Activated naive CD4-positive, alpha-beta T cell treated with anti-CD3 and anti-CD28 coated beads for 36 hours (primary cell): ENCODE measurements around the gene WDR1. TPM values are rescaled to one million over a fixed set of nuclear protein-coding genes. Genes with fewer than 3 reads are reported as not detected.
"Not testable (repeated sequence)": the region's sequence is repeated elsewhere in the genome, so short reads cannot be mapped to it uniquely, and the experiment has no call there.

ENCODE experiments used
- CTCF ChIA-PET: fragments of 350-600 bp; sonication (Branson Sonifier 250); formaldehyde crosslinking; loops from one replicate; lab custom pipeline; 2021; ENCODE audit warnings: antibody characterized with exemption; lab: Charles Lee
- DNase-seq: peaks from one replicate; pipeline ENCODE4 v3.0.0-alpha.2; 2020
- H3K27ac Mint-ChIP-seq: one replicate; pipeline ENCODE4 v1.8.0; 2021; ENCODE audit warnings: mild to moderate bottlenecking, mixed read lengths
- H3K27me3 Mint-ChIP-seq: one replicate; pipeline ENCODE4 v1.8.0; 2021; ENCODE audit warnings: low read depth, mixed read lengths
- H3K36me3 Mint-ChIP-seq: one replicate; pipeline ENCODE4 v1.8.0; 2021; ENCODE audit warnings: low read depth, mixed read lengths
- H3K4me1 Mint-ChIP-seq: one replicate; pipeline ENCODE4 v1.8.0; 2021; ENCODE audit warnings: low read depth, mixed read lengths
- H3K4me3 Mint-ChIP-seq: one replicate; pipeline ENCODE4 v1.8.0; 2021; ENCODE audit warnings: mild to moderate bottlenecking, moderate library complexity, mixed read lengths
- H3K9me3 Mint-ChIP-seq: one replicate; pipeline ENCODE4 v1.8.0; 2021; ENCODE audit warnings: mixed read lengths
- intact Hi-C: fragments of 100-400 bp; cut with micrococcal nuclease; formaldehyde crosslinking; loops from one replicate; pipeline ENCODE4 v1.15.1; 2023
- total RNA-seq, 2 experiments: library from RNA; stranded (reverse); gene quantifications; one replicate each; pipeline ENCODE4 v1.2.3, GENCODE V29; 2021

Gene WDR1
- total RNA-seq, 2 experiments from 2014 or later: 271 to 295 TPM

GRCh38 chr4:10129196-10130177, 12.9 kb upstream of the WDR1 start:
- CTCF ChIA-PET: interaction anchor here (0.6 to 3.2 kb wide), 3 partner anchors 10 to 29 kb away, joined by 3 to 11 read pairs (median 4); no protein-coding TSS in a partner anchor
- H3K9me3 Mint-ChIP-seq: no peaks in the 10 kb centered on the region
- intact Hi-C loops: no loop called here

GRCh38 chr4:10128761-10129160, 12.2 kb upstream of the WDR1 start:
- DNase-seq: no peak
- H3K4me1 Mint-ChIP-seq: peaks cover 17% of the 10 kb centered on the region
- H3K36me3 Mint-ChIP-seq: no peaks in the 10 kb centered on the region
- CTCF ChIA-PET: interaction anchor here (1.2 to 3.2 kb wide), 2 partner anchors 9 to 29 kb away, joined by 4 to 11 read pairs; no protein-coding TSS in a partner anchor
- intact Hi-C loops: no loop called here
- no peak overlapping the region for H3K27ac Mint-ChIP-seq
- H3K27me3 Mint-ChIP-seq: no peaks in the 10 kb centered on the region
- H3K4me3 Mint-ChIP-seq: no peak overlapping the region
- H3K9me3 Mint-ChIP-seq: no peaks in the 10 kb centered on the region

More at GRCh38 chr4:10129196-10130177, 12.9 kb upstream of the WDR1 start:
- H3K27ac Mint-ChIP-seq: no peak overlapping the region
- H3K36me3 Mint-ChIP-seq: no peaks in the 10 kb centered on the region
- H3K27me3 Mint-ChIP-seq: no peaks in the 10 kb centered on the region
- DNase-seq: no peak
- H3K4me1 Mint-ChIP-seq: peaks cover 10% of the 10 kb centered on the region
- H3K4me3 Mint-ChIP-seq: no peak overlapping the region

GRCh38 chr4:10127531-10127930, 10.9 kb upstream of the WDR1 start:
- H3K4me1 Mint-ChIP-seq: peaks cover 29% of the 10 kb centered on the region
- H3K27ac Mint-ChIP-seq, H3K36me3 Mint-ChIP-seq, DNase-seq, CTCF ChIA-PET, H3K27me3 Mint-ChIP-seq, H3K9me3 Mint-ChIP-seq, intact Hi-C loops, H3K4me3 Mint-ChIP-seq: not testable (repeated sequence)

- intact Hi-C loops: no loop called here
- Mint-ChIP-seq H3K9me3 (no peaks in the 10 kb centered on the region), H3K27me3 (no peaks in the 10 kb centered on the region), H3K4me1 (peaks cover 55% of the 10 kb centered on the region), H3K36me3 (no peaks in the 10 kb centered on the region), H3K4me3 (no peak overlapping the region), H3K27ac (peak overlapping the region; percentile 69)
- no peak for DNase-seq
- CTCF ChIA-PET: interaction anchor here (0.7 to 1.9 kb wide), 2 partner anchors 37 to 337 kb away, joined by 3 to 6 read pairs; no protein-coding TSS in a partner anchor
These were observed 7.8 kb upstream of the WDR1 start for GRCh38 chr4:10124167-10124930.

- Mint-ChIP-seq H3K4me3 (no peak overlapping the region), H3K27me3 (no peaks in the 10 kb centered on the region), H3K9me3 (no peaks in the 10 kb centered on the region), H3K4me1 (peaks cover 64% of the 10 kb centered on the region), H3K27ac (peak overlapping the region; percentile 69), H3K36me3 (no peaks in the 10 kb centered on the region)
- intact Hi-C loops: no loop called here
- peak; percentile 63 for DNase-seq
- CTCF ChIA-PET: interaction anchor here (1.7 to 1.9 kb wide), 2 partner anchors 35 to 338 kb away, joined by 6 read pairs; no protein-coding TSS in a partner anchor
These were observed 6.9 kb upstream of the WDR1 start for GRCh38 chr4:10123227-10124101.

GRCh38 chr4:10122236-10122932, 5.8 kb upstream of the WDR1 start:
- Mint-ChIP-seq H3K27ac (peak overlapping the region; percentile 57), H3K4me3 (no peak overlapping the region), H3K9me3 (no peaks in the 10 kb centered on the region), H3K27me3 (no peaks in the 10 kb centered on the region), H3K36me3 (no peaks in the 10 kb centered on the region), H3K4me1 (peaks cover 71% of the 10 kb centered on the region)
- no peak for DNase-seq
- CTCF ChIA-PET: interaction anchor here (1.3 to 2.6 kb wide), 6 partner anchors 13 to 339 kb away, joined by 4 to 7 read pairs (median 6); no protein-coding TSS in a partner anchor
- intact Hi-C loops: no loop called here

GRCh38 chr4:10121568-10122208, 5.1 kb upstream of the WDR1 start:
- DNase-seq: no peak
- CTCF ChIA-PET: interaction anchor here (0.9 to 2.6 kb wide), 5 partner anchors 14 to 341 kb away, joined by 3 to 7 read pairs (median 4); no protein-coding TSS in a partner anchor
- Mint-ChIP-seq H3K27me3 (no peaks in the 10 kb centered on the region), H3K27ac (peak overlapping the region; percentile 16), H3K36me3 (no peaks in the 10 kb centered on the region), H3K4me3 (no peak overlapping the region), H3K9me3 (no peaks in the 10 kb centered on the region), H3K4me1 (peaks cover 71% of the 10 kb centered on the region)
- intact Hi-C loops: no loop called here

- peak; percentile 52 for DNase-seq
These were observed 4.5 kb upstream of the WDR1 start for GRCh38 chr4:10120943-10121567.

GRCh38 chr4:10119773-10120172, 3.2 kb upstream of the WDR1 start:
- H3K4me3 Mint-ChIP-seq: no peak overlapping the region
- peaks cover 76% of the 10 kb centered on the region for H3K4me1 Mint-ChIP-seq
- intact Hi-C loops: loop anchor here (5.0 to 10.0 kb wide), 2 partner anchors 967 to 1365 kb away; no protein-coding TSS in a partner anchor

More at GRCh38 chr4:10120943-10121567, 4.5 kb upstream of the WDR1 start:
- H3K4me3 Mint-ChIP-seq: no peak overlapping the region
- no peaks in the 10 kb centered on the region for H3K9me3 Mint-ChIP-seq
- intact Hi-C loops: no loop called here
- H3K36me3 Mint-ChIP-seq: no peaks in the 10 kb centered on the region
- CTCF ChIA-PET: interaction anchor here (0.9 to 2.6 kb wide), 7 partner anchors 8 to 342 kb away, joined by 3 to 11 read pairs (median 5); no protein-coding TSS in a partner anchor
- H3K4me1 Mint-ChIP-seq: peaks cover 71% of the 10 kb centered on the region
- peak overlapping the region; percentile 68 for H3K27ac Mint-ChIP-seq
- H3K27me3 Mint-ChIP-seq: no peaks in the 10 kb centered on the region

GRCh38 chr4:10119278-10119677, 2.7 kb upstream of the WDR1 start:
- no peak overlapping the region for H3K4me3 Mint-ChIP-seq
- H3K27ac Mint-ChIP-seq: no peak overlapping the region
- no peaks in the 10 kb centered on the region for H3K9me3 Mint-ChIP-seq
- intact Hi-C loops: loop anchor here (5.0 to 10.0 kb wide), 2 partner anchors 967 to 1366 kb away; no protein-coding TSS in a partner anchor
- DNase-seq: no peak
- H3K27me3 Mint-ChIP-seq: no peaks in the 10 kb centered on the region
- peaks cover 16% of the 10 kb centered on the region for H3K36me3 Mint-ChIP-seq
- CTCF ChIA-PET: interaction anchor here (0.9 to 2.4 kb wide), 5 partner anchors 10 to 250 kb away, joined by 3 to 11 read pairs (median 3); no protein-coding TSS in a partner anchor
- peaks cover 76% of the 10 kb centered on the region for H3K4me1 Mint-ChIP-seq

More at GRCh38 chr4:10119773-10120172, 3.2 kb upstream of the WDR1 start:
- no peak for DNase-seq
- Mint-ChIP-seq H3K36me3 (peaks cover 13% of the 10 kb centered on the region), H3K27me3 (no peaks in the 10 kb centered on the region), H3K27ac (no peak overlapping the region), H3K9me3 (no peaks in the 10 kb centered on the region)
- CTCF ChIA-PET: interaction anchor here (0.9 to 2.4 kb wide), 7 partner anchors 10 to 249 kb away, joined by 3 to 11 read pairs (median 5); no protein-coding TSS in a partner anchor
